ENCODE data around the gene CEP112. TPM values are rescaled to one million over a fixed set of nuclear protein-coding genes. Genes with fewer than 3 reads are reported as not detected.
"Not testable (repeated sequence)": the region's sequence is repeated elsewhere in the genome, so short reads cannot be mapped to it uniquely, and the experiment has no call there.

The CEP112 gene
- total RNA-seq, 1 donor from 2014 or later = 10.8 TPM

DNA sequence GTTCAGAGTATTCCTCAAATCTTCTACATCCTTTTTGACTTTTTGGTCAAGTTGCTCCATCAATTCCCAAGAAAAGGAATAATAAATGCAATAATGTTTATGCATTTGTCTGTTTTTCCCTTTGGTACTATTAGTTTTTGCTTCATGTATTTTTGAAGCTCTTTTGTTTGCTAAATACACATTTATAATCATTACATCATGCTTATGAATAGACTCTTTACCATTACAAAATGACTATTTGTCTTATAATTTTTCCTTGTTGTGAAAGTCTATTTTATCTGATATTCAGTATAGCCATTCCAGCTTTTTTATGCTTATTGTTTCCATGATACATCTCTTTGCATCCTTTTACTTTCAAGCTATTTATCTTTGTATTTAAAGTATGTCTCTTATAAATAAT, 41.2 kb downstream of the CEP112 start:
- no peak for DNase-seq

GRCh38 chr17:66149562-66149961, 42.4 kb downstream of the CEP112 start:
- no peak for DNase-seq

- DNase-seq = no peak
Observed at GRCh38 chr17:66146394-66146793, 45.5 kb downstream of the CEP112 start.

DNA sequence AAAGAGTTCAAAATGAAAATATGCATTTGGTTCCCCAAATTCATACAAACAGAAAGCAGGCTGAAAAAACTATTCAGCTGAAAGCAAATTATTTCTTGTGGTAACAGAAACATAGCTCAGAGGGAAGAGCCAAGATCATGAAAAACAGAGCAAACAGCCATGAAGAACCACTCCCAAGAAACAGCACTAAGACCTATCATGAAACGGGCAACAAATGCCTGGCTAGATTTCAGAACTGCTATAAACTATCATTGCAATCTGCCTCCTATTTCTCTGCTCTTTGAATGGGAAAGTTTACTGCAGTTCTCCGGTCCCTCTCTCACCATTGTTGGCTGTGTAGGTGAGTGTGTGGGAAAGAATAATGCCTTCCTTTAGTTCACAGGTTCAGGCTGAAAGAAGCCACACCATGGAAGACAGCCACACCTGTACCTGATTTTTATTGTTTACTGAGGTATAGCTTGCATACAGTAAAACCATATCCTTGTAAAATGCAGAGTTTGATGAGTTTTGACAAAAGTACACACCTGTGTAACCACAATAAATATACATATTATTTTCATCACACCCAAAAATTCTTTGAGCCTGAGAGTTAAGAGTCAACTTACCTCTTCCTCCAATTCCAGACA, 48.2 kb downstream of the CEP112 start:
- DNase-seq = no peak

DNA sequence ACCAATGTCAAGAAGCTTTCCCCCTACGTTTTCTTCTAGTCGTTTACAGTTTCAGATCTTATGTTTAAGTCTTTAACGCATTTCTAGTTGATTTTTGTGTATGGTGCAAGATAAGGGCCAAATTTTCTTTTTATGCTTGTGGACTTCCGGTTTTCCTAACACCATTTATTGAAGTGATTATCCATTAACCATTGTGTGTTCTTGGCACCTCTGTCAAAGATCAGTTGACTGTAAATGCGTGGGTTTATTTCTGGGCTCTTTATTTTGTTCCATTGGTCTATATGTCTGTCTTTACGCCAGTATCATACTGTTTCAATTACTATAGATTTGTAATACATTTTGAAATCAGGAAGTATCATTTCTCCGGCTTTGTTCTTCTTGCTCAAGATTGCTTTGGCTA, 49.5 kb downstream of the CEP112 start:
- DNase-seq = no peak

DNA sequence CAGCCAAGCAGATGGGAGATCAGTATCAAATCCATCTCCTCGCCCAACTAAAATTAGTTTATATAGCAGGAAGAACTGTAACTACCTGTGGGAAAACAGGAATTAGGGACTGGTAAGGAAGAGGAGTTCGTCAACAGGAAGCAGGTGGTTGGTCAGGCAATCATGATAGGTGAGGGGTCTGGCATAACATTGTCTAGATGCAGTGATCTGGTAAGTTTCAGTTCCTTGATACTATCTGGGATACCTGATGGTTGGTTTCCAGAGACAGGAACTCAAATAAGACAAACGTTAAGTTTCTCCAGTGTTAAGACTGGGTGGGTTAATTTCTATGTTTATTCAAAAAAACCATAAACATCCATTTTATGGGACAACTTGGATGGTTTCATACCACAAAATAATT, 53.8 kb downstream of the CEP112 start:
- DNase-seq = no peak

DNA sequence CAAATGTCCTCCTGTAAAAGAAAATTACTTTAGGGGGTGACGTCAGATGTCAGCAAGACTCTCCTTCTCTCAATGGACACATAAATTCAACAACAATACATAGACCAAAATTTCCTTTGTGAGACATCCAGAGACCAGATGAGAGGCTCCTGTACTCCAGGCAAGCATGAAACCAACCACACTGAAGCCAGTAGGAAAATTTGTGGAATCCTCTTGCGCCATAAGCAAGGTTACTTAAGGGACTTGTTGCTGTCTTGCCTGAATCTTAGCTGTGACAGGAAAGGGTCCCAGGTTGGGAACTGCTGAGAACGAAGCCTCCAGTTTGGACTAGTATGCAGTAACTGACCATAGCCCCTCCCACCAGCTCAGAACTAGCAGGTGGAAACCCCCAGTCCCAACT, 56.0 kb downstream of the CEP112 start:
- DNase-seq = no peak

DNA sequence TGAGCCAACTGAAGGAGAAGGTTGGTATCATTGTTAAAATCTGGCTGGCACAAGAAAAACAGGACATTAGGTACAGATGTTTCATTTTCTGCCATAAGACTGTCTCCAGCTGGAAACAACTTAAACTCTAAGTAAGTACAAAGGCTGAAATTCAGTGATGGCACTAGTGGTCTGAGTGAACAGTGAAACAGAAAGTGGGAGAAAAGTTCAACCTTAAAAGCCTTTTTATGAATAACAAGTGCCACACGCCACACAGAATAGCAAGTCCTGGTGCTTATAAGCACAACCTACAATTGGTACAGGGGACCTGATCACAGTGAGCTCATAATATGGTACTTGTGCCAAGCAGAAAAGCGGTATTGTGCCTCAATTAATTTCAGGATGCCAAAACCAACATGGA, 56.7 kb downstream of the CEP112 start:
- no peak for DNase-seq

GRCh38 chr17:66129759-66130158, 62.2 kb downstream of the CEP112 start:
- no peak for DNase-seq

GRCh38 chr17:66126231-66126630, 65.7 kb downstream of the CEP112 start:
- no peak for DNase-seq

DNA sequence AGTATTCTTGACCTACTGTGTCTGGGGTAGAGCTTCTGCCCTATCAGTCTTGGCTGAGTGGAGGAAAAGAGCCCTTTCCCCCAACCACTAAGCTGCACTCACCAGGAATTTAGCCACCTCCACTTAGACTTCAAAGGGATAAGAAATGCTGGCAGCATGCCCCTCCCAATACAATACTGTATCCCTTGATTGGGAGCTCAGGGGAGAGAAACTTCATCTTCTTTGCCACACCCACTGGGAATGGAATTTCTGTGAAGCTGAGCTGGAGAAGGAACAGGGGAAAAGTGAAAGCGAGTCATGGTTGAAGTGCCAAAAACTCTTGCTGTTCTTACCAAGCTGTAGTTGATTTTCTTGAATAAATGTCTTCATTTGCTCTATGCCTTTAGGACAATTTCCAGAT, 68.8 kb downstream of the CEP112 start:
- no peak for DNase-seq

DNA sequence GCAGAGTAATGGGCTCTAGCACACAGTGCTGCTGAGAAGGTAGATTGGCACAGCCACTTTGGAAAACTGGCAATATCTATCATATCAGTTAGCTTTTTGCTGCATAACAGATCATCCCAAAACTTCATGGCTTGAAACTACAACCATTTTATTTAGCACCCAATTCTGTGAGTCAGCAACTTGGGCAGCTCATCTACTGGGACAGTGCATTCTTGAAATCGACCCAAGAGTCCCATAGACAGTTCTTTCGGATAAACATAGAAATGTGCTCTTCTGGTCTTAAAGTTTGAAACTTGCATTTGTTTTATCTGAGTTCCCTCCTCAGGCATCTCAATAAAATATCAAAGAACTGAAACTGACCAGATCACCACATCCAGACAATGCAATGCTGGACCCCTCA, 76.7 kb downstream of the CEP112 start:
- DNase-seq = no peak

GRCh38 chr17:66114609-66115008, 77.3 kb downstream of the CEP112 start:
- no peak for DNase-seq

DNA sequence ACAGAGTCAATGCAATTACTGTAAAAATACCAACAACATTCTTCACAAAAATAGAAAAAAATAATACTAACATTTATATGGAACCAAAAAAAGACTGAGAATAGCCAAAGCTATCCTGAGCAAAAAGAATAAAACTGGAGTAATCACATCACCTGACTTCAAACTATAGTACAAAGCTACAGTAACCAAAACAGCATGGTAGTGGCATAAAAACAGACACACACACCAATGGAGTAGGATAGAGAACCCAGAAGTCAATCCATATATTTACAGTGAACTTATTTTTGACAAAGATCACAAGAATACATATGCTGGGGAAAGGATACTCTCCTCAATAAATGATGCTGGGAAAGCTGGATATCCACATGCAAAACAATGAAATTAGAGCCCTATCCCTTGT, 84.2 kb downstream of the CEP112 start:
- DNase-seq = no peak

DNA sequence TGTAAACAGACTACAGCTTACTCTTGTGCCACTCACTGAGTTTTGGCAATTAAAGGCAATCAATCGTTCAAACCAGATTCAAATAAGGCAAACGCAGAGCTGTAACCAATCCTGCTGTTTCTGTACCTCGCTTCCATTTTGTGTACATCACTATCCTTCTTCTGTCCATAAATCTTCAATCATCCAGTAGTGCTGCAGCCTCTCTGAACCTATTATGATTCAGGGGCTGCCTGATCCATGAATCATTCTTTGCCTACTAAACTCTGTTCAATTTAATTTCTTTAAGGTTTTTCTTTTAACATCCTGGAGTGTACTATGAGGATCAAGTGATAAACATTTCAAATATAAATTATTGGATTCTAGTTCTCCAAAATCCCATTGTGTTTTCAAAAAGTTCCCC, 93.9 kb downstream of the CEP112 start:
- no peak for DNase-seq

GRCh38 chr17:66094727-66095126, 97.2 kb downstream of the CEP112 start:
- no peak for DNase-seq

GRCh38 chr17:66091445-66092080, 100.4 kb downstream of the CEP112 start:
- DNase-seq = no peak

GRCh38 chr17:66089764-66090163, 102.2 kb downstream of the CEP112 start:
- no peak for DNase-seq

DNA sequence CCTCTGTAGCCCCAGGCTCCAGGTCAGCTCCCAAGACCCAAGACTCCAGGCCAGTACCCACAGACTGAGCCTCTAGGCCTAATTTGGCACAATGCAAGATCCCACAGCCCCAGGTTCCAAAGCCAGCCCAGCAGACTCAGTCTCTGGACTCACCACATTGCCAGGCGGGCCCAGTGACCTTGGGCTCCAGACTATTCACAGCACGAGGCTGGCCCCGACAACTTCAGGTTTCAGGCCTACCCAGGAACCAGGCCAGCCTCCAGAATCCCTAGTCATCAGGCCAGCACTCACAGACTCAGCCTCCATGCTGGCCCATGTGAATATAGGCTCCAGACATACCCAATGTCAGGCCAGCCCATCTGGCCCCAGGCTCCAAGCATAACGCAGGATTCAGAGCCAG, 103.8 kb downstream of the CEP112 start:
- no peak for DNase-seq

- no peak for DNase-seq
Observed at GRCh38 chr17:66087073-66087472, 104.9 kb downstream of the CEP112 start.

DNA sequence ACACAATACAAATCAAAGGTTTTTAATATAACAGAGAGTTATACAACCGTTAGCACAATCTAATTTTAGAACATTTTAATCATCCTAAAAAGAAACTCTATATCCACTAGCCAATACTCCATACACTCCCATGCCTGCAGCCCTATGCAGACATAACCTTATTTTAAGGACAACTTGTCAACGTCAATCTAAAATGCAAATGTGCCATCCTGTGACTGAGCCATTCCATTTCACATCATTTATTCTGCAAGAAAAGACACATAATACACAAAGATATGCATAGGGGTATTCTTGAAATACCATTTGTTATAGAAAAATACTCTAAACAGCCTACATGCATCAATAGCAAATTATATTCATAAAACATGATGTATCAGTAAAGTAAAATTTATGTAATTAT, 106.7 kb downstream of the CEP112 start:
- no peak for DNase-seq

- DNase-seq = not testable (repeated sequence)
Observed at GRCh38 chr17:66080670-66081069, 111.3 kb downstream of the CEP112 start.

- DNase-seq = no peak
Observed at GRCh38 chr17:66076546-66077190, 115.3 kb downstream of the CEP112 start.

DNA sequence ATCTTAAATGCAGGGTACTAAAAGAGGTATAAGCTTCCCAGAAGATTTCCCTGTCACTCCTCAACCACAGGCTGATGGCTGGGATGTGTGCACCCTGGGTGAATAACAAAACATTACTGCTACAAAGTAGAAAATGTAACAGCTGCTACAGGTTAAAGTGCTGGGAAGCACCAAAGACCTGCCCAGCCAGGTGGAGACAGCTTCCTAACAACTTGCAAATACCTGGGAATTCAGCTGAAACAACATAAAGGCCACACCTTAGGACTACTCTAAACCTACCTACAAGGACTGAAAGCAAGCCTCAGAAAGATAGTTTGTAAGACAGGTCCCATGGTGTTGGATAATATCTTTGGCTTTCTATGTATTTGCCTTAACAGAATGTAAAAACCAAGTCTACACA, 118.5 kb downstream of the CEP112 start:
- no peak for DNase-seq

Data from occipital lobe (tissue), 2 donors.